Activated CD4-positive, alpha-beta T cell treated with anti-CD3 and anti-CD28 coated beads, Interleukin-2, amount 10 ng/mL, durations not matched to agents 7 days and 5 days (primary cell): ENCODE results near the gene C17orf100. TPM values are rescaled to one million over a fixed set of nuclear protein-coding genes. Genes with fewer than 3 reads are reported as not detected.

Experiments used
- microRNA-seq: library from miRNA; unstranded; fragments of <30 nt; microRNA quantifications from one replicate; pipeline ENCODE4 v1.2.0, GENCODE V29; 2021; ENCODE audit warnings: borderline microRNAs expressed, borderline replicate concordance
- total RNA-seq, 2 experiments: library from RNA; stranded (reverse); gene quantifications; one replicate each; pipeline ENCODE4 v1.2.3, GENCODE V29; 2021

C17orf100 gene
- total RNA-seq, 2 experiments from 2014 or later, result 1.9 to 2.5 TPM

Small RNA genes within 50 kb of the gene (microRNA-seq; reads per million reads assigned to microRNA genes)
- gene MIR4520-1 (not detected), gene MIR4520-2 (not detected)

Other genes with a start within 250 kb of the C17orf100 start
- not detected for gene AIPL1, start 216.6 kb upstream of the C17orf100 start, total RNA-seq
- gene PIMREG, start 207.3 kb upstream of the C17orf100 start, total RNA-seq, result 10 to 100 TPM; 16.4 to 22.0 TPM
- under 1 TPM; 0.33 to 0.37 TPM for gene PITPNM3, start 95.2 kb upstream of the C17orf100 start, total RNA-seq
- gene KIAA0753, start 11.1 kb upstream of the C17orf100 start, total RNA-seq, result 10 to 100 TPM; 16.3 to 17.6 TPM
- gene TXNDC17, start 10.7 kb upstream of the C17orf100 start, total RNA-seq, result 10 to 100 TPM; 49.0 to 69.0 TPM
- 10 to 100 TPM; 19.4 to 20.3 TPM for gene MED31, start 157 bp upstream of the C17orf100 start, total RNA-seq
- gene SLC13A5, start 61.6 kb downstream of the C17orf100 start, total RNA-seq, result not detected
- 100 to 1,000 TPM; 446 to 497 TPM for gene XAF1, start 104.3 kb downstream of the C17orf100 start, total RNA-seq
- 1 to 10 TPM; 7.8 to 8.9 TPM for gene FBXO39, start 124.5 kb downstream of the C17orf100 start, total RNA-seq
- not detected for gene TEKT1, start 180.0 kb downstream of the C17orf100 start, total RNA-seq